GM19240 (cell line): ENCODE results near the gene ITCH.

ENCODE experiments used
- DNase-seq: peaks from one replicate; pipeline ENCODE4 v3.0.0; 2011; ENCODE audit warnings: low spot score; ENCODE audit not compliant: insufficient read length

ITCH gene

GRCh38 chr20:34527016-34527415 is 163.9 kb downstream of the ITCH start:
- DNase-seq: no peak

DNA sequence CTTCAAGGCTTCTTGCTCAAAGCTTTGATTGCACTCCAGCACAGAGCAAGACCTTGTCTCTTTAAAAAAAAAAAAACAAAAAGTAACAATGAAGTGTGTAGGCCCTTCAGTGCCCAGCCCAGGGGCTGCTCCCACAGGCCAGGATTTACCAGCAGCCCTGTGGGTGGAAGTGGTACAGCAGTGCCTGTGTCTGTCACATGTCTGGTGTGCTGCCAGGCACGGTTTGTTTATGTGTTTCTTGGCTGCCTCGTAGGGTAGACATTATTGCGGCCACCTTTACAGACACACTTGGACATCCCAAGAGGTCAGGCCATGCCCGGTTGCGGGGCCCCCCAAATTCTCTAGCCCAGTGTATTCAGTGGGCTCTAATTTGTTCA is 165.8 kb downstream of the ITCH start:
- DNase-seq: no peak

DNA sequence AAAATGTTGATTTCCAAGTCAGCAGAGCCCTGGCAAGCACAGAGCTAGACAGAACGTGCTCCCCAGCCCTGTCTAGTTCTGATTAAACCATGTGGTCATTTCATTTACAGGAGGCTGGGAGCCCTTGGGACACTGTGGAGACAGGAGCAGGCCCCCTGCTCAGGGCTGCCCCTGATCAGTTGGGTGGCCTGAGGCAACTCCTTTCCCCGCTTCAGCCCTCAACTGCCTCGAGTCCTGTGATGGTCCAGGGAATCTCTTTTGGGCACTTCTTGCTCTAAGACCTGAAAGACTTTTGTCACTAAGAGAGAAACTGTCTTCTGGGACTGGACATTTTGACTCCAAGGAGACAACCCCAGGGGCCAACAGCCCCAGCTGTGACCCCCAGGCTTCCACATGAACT is 166.7 kb downstream of the ITCH start:
- no peak for DNase-seq

DNA sequence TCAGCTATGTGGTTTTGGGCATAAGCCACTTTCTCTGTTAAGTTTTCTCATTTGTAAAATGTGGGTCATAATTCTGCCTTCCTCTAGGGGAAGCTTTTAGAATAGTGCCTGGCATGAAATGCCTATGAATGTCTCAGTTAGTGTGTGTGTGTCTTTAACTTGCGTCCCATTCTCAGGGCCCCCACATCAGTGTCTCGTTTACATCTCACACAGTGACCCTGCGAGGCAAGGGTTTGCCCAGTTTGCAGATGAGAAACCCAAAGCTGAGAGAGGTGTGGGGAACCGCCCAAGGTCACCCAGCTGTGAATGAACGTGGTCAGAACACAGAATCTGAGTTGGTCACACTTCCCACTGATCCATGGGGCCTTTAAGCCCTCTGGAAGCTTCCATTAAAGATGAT is 167.3 kb downstream of the ITCH start:
- DNase-seq: no peak

DNA sequence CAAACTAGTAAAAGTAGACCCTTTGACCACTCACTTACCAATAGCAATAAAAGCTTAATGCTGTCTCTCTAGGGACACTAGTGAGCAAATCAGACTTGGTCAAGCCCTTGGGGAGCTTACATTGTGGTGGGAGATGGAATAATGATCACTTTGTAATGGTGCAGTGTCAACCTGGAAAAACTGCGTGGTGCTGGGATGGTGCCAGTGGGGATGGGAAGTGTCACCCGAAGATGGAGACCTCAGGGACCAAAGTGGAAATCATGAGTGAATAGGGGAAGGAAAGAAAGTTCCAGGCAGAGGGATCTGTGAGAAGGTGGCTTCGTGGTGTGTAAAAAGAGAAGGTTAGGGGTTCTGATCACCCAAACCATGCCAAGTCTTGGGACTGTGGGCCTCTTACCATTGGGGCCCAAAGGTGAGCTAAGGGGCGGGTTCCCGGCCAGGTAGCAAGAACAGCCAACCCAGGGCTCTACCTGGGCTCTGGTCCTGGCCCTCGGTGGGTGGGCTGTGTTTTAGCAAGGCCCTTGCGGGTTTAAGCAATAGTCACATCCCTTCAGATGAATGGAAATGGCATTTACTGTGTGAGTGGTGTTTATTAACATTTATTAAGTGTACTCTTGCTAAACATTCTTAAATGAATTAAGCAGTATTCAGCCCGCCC is 168.7 kb downstream of the ITCH start:
- no peak for DNase-seq

DNA sequence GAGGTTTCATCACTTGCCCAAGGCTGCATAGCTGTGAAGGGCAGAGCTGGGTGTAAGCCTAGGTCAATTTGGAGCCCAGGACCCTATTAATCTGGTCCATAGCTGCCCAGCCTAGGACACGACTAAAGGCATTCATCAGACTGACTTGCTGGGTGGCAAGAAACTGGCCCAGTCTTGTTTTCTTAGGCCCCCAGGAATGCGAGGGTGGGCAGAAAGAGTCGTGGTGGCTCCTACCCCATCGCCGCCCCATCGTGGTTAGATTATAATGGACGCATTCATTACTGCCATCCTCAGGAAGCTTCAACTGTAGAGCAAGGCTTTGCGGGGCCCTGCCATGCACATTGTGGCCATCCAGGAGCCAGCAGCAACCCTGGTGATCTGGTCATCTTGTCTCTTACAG is 169.2 kb downstream of the ITCH start:
- no peak for DNase-seq

DNA sequence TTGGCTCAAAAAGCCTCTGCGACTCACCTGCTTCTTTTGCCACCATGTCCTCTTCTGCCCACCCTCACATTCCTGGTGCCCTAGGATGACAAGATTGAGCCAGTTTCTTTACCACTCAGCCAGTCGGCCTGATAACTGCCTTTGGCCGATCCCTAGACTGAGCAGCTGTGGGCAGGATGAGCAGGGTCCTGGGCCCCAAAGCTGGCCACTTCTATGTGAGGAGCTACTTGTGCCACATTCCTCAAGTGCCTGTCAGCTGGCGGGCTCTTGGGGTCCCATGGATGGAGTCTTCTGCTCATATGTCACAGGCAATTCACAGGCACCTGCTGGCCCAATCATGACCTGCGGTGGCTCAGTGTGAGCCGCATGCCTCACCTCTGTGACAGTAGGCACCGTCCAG is 169.7 kb downstream of the ITCH start:
- DNase-seq: no peak

DNA sequence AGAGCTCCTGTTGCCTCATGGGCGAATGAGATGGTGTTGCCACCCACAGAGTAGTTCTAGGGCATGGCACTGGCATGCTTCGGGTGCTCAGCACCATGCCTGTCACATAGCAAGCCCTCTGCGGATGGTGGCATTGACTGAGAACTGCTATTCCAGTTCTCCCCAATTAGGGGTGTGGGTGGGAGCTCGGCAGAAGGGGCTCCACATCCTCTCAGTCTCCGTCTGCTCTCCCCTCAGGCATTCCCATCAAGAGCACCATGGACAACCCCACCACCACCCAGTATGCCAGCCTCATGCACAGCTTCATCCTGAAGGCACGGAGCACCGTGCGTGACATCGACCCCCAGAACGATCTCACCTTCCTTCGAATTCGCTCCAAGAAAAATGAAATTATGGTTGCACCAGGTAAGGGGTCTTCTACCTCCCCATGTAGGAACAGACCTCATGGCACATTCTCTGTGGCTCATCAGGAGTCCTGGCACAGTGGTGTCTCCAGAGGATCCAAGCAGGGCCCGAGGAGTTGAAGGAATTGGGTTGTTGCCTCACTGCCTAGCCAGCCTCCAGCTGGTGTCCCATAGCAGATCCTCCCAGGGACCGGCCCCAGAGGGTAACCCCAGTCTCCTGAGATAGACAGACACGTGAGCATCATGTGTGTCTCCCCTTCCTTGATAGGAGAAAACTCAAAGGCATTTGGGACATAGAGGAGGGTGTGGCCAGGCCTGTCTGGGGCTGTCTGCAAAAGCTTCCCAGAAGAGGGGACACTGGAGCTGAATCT is 171.5 kb downstream of the ITCH start:
- no peak for DNase-seq

- no peak for DNase-seq
Observed at GRCh38 chr20:34535301-34535840, 172.3 kb downstream of the ITCH start.

- DNase-seq: no peak
Observed at GRCh38 chr20:34535857-34536256, 172.8 kb downstream of the ITCH start.

- DNase-seq: no peak
Observed at GRCh38 chr20:34536798-34537394, 173.8 kb downstream of the ITCH start.

DNA sequence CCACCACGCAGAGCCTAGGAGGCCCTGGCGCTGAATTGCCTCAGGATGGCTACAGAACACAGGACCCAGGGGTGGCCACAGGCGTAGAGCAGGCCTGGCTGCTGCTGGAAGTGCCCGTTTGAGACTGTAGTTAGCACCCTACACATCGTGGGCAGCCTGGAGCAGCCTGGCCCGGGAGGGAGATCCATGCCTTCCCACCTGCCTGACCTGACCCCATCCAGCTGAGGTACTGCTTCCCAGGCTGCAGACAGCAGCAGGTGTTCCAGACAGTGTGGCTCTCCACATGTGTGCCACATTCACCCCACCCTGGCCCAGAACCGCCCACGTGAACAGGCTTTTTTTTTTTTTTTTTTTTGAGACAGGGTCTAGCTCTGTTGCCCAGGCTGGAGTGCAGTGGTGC is 174.6 kb downstream of the ITCH start:
- no peak for DNase-seq

DNA sequence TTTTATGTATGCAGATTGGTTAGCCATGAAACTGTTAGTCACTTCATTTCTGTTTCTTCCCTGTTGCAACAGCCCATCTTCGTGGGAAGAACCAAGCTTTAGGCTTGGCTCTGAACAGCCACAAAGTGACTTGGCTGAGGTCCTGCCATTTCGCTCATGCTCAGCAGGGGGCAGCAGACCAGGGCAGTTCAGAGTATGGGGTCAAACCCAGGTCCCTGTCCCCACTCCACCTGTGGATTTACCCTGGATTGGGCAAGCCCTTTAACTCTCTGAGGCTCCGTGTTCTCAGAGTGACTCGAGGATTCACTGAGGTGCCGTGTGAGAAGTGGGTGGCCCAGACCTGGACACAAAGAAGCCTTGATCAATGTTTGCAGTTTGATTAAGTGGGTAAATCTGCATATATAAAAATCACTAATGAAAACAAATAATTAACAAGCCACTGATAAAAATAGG is 175.6 kb downstream of the ITCH start:
- no peak for DNase-seq

- no peak for DNase-seq
Observed at GRCh38 chr20:34539756-34540155, 176.7 kb downstream of the ITCH start.

GRCh38 chr20:34540596-34541263 is 177.7 kb downstream of the ITCH start:
- no peak for DNase-seq

- no peak for DNase-seq
Observed at GRCh38 chr20:34541264-34541901, 178.3 kb downstream of the ITCH start.

GRCh38 chr20:34541917-34542316 is 178.8 kb downstream of the ITCH start:
- DNase-seq: no peak

GRCh38 chr20:34542439-34542838 is 179.4 kb downstream of the ITCH start:
- no peak for DNase-seq

- DNase-seq: no peak
Observed at GRCh38 chr20:34543463-34544056, 180.5 kb downstream of the ITCH start.

- DNase-seq: no peak
Observed at GRCh38 chr20:34544109-34544796, 181.2 kb downstream of the ITCH start.
